ENCODE measurements around the gene MCOLN2. TPM values are rescaled to one million over a fixed set of nuclear protein-coding genes. Genes with fewer than 3 reads are reported as not detected.

The MCOLN2 gene
- total and polyA plus RNA-seq, 2 of the 8 experiments (the other 6 are each of a cell fraction or from before 2014, with no cell fraction given): 1.7 to 6.1 TPM

DNA sequence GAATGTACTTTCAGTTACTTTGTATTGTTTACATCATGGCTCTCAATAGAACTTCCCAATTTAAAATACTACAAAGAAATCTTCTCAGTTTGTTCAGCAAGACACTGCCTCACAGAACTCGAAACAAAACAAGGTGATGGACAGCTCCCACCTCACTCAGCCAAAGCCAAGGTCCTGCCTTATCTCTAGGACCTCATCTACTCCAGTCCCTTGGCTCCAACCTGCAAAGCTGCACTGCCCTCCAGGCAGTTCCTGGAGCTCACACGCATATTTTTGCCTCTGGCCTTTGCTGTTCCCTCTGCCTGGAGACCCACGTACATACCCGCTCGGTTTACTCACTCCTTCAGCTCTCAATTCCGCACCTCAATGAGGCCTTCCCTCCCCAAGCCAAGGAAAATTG is 40.3 kb downstream of the MCOLN2 start:
- Histone ChIP-seq H3K9me3 (ENCODE audit: insufficient read depth in 2 of 2, low read depth in 1 of 2, low read length in 1 of 2) (no peaks in the 10 kb centered on the region), H3K27me3 (replicated peaks in 1 of 4; ENCODE audit: control insufficient read depth in 3 of 4, extremely low read depth in 1 of 4, insufficient read depth in 3 of 4, low read length in 3 of 4) (no peaks in the 10 kb centered on the region), H2AFZ (ENCODE audit: low read length) (no peak overlapping the region), H3K56ac (replicated peaks; ENCODE audit: insufficient read length, low read depth, low read length) (no peak overlapping the region), H3K4me1 (replicated peaks in 1 of 4; ENCODE audit: control insufficient read depth in 3 of 4, insufficient read depth in 4 of 4, low read length in 3 of 4) (no peaks in the 10 kb centered on the region), H3K79me1 (ENCODE audit: low read depth, low read length) (no peaks in the 10 kb centered on the region), H4K91ac (replicated peaks; ENCODE audit: insufficient read length, low read length) (no peak overlapping the region), H3K23me2 (ENCODE audit: low read depth, low read length) (no peaks in the 10 kb centered on the region; the same call in 1 of the 2 replicates), H3K23ac (ENCODE audit: insufficient read length) (no peak overlapping the region), H3K14ac (ENCODE audit: insufficient read length) (no peak overlapping the region), H2BK5ac (ENCODE audit: low read depth, low read length) (no peak overlapping the region), H3K79me2 (ENCODE audit: control insufficient read depth in 1 of 2, insufficient read depth in 2 of 2, low read length in 2 of 2) (no peaks in the 10 kb centered on the region), H3K4me2 (ENCODE audit: insufficient read depth in 1 of 2, low read depth in 2 of 2, low read length in 2 of 2) (no peak overlapping the region), H3K18ac (ENCODE audit: extremely low read depth, low read length) (no peak overlapping the region), H4K5ac (ENCODE audit: insufficient read length, low read depth, low read length) (no peak overlapping the region), H2AK5ac (ENCODE audit: low read depth, low read length) (no peak overlapping the region), H4K20me1 (replicated peaks in 1 of 2; ENCODE audit: control insufficient read depth in 1 of 2, insufficient read depth in 2 of 2, low read length in 2 of 2) (peaks cover 0 to 1% of the 10 kb centered on the region in 2 experiments), H3K4me3 (ENCODE audit: extremely low read depth in 1 of 4, insufficient read depth in 2 of 4, low read depth in 3 of 4, low read length in 4 of 4) (no peak overlapping the region), H2BK15ac (ENCODE audit: low read length) (no peak overlapping the region), H3K4ac (replicated peaks; ENCODE audit: insufficient read length, low read depth, low read length) (no peak overlapping the region), H3K9ac (replicated peaks in 1 of 4; ENCODE audit: extremely low read depth in 1 of 4, low read depth in 3 of 4, low read length in 3 of 4) (no peak overlapping the region), H2BK12ac (ENCODE audit: low read depth, low read length) (no peak overlapping the region), H3K27ac (ENCODE audit: low read depth, low read length) (no peak overlapping the region), H4K8ac (ENCODE audit: extremely low read depth, insufficient read depth, low read length) (no peak overlapping the region), H3K36me3 (ENCODE audit: control insufficient read depth in 2 of 4, insufficient read depth in 4 of 4, low read length in 3 of 4) (no peaks in the 10 kb centered on the region), H2BK120ac (replicated peaks; ENCODE audit: low read depth, low read length) (no peak overlapping the region), H2BK20ac (ENCODE audit: low read length) (no peak overlapping the region)
- POLR2A ChIA-PET (ENCODE audit: partially characterized antibody): no interaction called here
- no peak for DNase-seq (ENCODE audit: low read depth in 1 of 2, low spot score in 2 of 2)
- no peak for FAIRE-seq
- CTCF ChIA-PET (ENCODE audit: partially characterized antibody): interaction anchor here (0.8 to 9.0 kb wide), 8 partner anchors 8 to 302 kb away, joined by 3 to 112 read pairs (median 3); partner anchors contain the start of gene C1orf52
- no peak for TF ChIP-seq SIRT6 (IDR thresholded peaks at IDR 0.05; ENCODE audit: low read length)
- TF ChIP-seq, protein P1, sequence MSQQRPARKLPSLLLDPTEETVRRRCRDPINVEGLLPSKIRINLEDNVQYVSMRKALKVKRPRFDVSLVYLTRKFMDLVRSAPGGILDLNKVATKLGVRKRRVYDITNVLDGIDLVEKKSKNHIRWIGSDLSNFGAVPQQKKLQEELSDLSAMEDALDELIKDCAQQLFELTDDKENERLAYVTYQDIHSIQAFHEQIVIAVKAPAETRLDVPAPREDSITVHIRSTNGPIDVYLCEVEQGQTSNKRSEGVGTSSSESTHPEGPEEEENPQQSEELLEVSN (IDR thresholded peaks at IDR 0.05): no peak
- no peak for TF ChIP-seq KDM5A (IDR thresholded peaks at IDR 0.05; ENCODE audit: low read length)
- TF ChIP-seq EGR1 (IDR thresholded peaks at IDR 0.05; ENCODE audit: borderline replicate concordance, low read depth, low read length): no peak
- TF ChIP-seq KDM1A (IDR thresholded peaks at IDR 0.05; ENCODE audit: borderline replicate concordance, low read length): no peak
- no peak for TF ChIP-seq NANOG (IDR thresholded peaks at IDR 0.05; ENCODE audit: insufficient read depth, low read depth, low read length, poor library complexity, severe bottlenecking)
- TF ChIP-seq TAF7 (optimal IDR thresholded peaks at IDR 0.05; ENCODE audit: borderline replicate concordance, low read depth, low read length): no peak
- no peak for TF ChIP-seq CREB1 (IDR thresholded peaks at IDR 0.05)
- no peak for TF ChIP-seq TEAD4 (IDR thresholded peaks at IDR 0.05; ENCODE audit: low read depth, low read length)
- no peak for TF ChIP-seq CBX5 (IDR thresholded peaks at IDR 0.05; ENCODE audit: low read depth, low read length)
- TF ChIP-seq, protein P2, sequence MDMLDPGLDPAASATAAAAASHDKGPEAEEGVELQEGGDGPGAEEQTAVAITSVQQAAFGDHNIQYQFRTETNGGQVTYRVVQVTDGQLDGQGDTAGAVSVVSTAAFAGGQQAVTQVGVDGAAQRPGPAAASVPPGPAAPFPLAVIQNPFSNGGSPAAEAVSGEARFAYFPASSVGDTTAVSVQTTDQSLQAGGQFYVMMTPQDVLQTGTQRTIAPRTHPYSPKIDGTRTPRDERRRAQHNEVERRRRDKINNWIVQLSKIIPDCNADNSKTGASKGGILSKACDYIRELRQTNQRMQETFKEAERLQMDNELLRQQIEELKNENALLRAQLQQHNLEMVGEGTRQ (IDR thresholded peaks at IDR 0.05; ENCODE audit: low read length): no peak
- WGBS, 2 experiments (ENCODE audit: extremely low coverage in 1 of 2, insufficient coverage in 1 of 2, insufficient read length in 1 of 2, insufficient replicate concordance in 2 of 2, low coverage in 1 of 2, low lambda C conversion rate in 2 of 2, missing lambda C conversion rate in 1 of 2): 85% methylated on average over 6 of the region's 6 CpGs; no CpG with 5 or more reads in 1 of the 2 experiments

Measured in H1 (cell line).